Measurements from ENCODE around the gene DUSP22.

DNA sequence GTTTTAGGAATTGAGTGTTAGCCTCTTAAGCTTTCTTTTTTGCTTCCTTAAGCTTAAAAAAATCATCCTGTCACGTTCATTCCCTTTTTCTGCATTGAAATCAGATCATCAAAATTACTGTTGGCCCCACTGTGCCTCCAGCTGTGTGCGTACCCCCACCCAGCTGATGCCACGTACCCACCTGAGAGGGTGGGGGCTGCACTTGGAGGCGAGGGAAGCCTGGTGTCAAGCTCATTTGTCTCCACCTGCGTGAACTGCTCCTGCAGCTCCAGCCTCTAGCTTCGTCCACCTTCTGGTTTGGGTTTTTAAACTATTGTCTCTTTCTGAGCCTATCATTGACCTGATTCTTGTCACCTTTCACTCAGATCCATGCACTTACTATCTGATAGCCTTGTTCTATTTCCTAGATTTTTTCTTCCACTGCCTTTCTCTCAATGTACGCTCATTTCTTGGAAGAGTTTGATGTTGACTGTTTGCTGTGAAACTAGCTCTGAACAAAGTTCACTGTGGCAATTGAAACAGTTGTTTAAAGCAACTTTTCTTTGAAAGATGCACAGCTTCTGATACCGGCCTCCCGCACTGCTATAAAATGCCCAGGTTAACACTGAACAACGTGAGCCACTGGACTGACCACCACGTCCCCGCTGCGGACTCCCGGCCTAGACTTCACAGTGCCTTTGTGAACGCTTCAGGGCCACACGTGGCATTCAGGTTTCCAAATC lies 69.3 kb downstream of the DUSP22 start:
- TF ChIP-seq, protein P1, sequence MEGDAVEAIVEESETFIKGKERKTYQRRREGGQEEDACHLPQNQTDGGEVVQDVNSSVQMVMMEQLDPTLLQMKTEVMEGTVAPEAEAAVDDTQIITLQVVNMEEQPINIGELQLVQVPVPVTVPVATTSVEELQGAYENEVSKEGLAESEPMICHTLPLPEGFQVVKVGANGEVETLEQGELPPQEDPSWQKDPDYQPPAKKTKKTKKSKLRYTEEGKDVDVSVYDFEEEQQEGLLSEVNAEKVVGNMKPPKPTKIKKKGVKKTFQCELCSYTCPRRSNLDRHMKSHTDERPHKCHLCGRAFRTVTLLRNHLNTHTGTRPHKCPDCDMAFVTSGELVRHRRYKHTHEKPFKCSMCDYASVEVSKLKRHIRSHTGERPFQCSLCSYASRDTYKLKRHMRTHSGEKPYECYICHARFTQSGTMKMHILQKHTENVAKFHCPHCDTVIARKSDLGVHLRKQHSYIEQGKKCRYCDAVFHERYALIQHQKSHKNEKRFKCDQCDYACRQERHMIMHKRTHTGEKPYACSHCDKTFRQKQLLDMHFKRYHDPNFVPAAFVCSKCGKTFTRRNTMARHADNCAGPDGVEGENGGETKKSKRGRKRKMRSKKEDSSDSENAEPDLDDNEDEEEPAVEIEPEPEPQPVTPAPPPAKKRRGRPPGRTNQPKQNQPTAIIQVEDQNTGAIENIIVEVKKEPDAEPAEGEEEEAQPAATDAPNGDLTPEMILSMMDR (IDR thresholded peaks at IDR 0.05) = no peak
- TF ChIP-seq POLR2A (IDR thresholded peaks at IDR 0.05) = no peak
- no peak for TF ChIP-seq POLR2AphosphoS5 (IDR thresholded peaks at IDR 0.05)
